Activated CD8-positive, alpha-beta T cell treated with anti-CD3 and anti-CD28 coated beads, Interleukin-2, amount 10 ng/mL, durations not matched to agents 7 days and 5 days (primary cell): Measurements from ENCODE around the gene SPATA4. TPM values are rescaled to one million over a fixed set of nuclear protein-coding genes. Genes with fewer than 3 reads are reported as not detected.

ENCODE experiments used
- ATAC-seq: fragments of 150-1000 bp; cut with Tn5 transposase; one replicate; pipeline ENCODE4 v1.10.0; 2021; ENCODE audit warnings: moderate library complexity
- CTCF ChIA-PET: fragments of 350-600 bp; sonication (Branson Sonifier 250); formaldehyde crosslinking; loops from one replicate; lab custom pipeline; 2021; ENCODE audit warnings: antibody characterized with exemption; lab: Charles Lee
- POLR2A ChIA-PET: fragments of 350-600 bp; sonication (Branson Sonifier 250); formaldehyde crosslinking; loops from one replicate; lab custom pipeline; 2021; ENCODE audit warnings: antibody characterized with exemption; lab: Charles Lee
- DNase-seq: peaks from one replicate; pipeline ENCODE4 v3.0.0-alpha.2; 2020
- H3K27ac Mint-ChIP-seq: one replicate; pipeline ENCODE4 v1.8.0; 2021; ENCODE audit warnings: mild to moderate bottlenecking, mixed read lengths
- H3K27me3 Mint-ChIP-seq: one replicate; pipeline ENCODE4 v1.8.0; 2021; ENCODE audit warnings: low read depth, mixed read lengths
- H3K36me3 Mint-ChIP-seq: one replicate; pipeline ENCODE4 v1.8.0; 2021; ENCODE audit warnings: low read depth, mixed read lengths
- H3K4me1 Mint-ChIP-seq: one replicate; pipeline ENCODE4 v1.8.0; 2021; ENCODE audit warnings: low read depth, mixed read lengths
- H3K4me3 Mint-ChIP-seq: one replicate; pipeline ENCODE4 v1.8.0; 2021; ENCODE audit warnings: mild to moderate bottlenecking, mixed read lengths
- H3K9me3 Mint-ChIP-seq: one replicate; pipeline ENCODE4 v1.8.0; 2022; ENCODE audit warnings: mixed read lengths; ENCODE audit not compliant: insufficient read depth
- total RNA-seq, 2 experiments: library from RNA; stranded (reverse); gene quantifications; one replicate each; pipeline ENCODE4 v1.2.3, GENCODE V29; 2021

SPATA4 gene
- total RNA-seq, 2 experiments from 2014 or later = not detected

DNA sequence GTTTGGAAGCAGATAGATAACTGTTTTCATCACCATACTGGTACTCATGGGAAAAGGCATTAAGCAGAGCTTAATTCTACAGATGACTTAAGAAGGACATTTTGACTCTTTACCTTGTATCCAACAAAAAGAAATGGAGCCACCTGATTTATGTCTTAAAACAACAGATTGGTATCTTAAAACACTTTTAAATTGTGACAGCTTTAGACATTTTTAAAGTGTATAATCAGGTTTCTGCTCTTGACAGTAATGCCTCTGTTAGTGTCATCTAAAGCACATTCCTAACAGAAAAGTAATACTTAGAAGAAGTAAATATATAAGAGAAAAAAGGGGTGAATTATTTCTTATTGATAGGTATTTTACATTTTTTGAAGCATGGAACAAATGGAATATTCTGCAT lies 55.9 kb downstream of the SPATA4 start:
- Mint-ChIP-seq H3K4me3 (no peak overlapping the region), H3K4me1 (no peaks in the 10 kb centered on the region), H3K36me3 (no peaks in the 10 kb centered on the region), H3K27me3 (peaks cover 3% of the 10 kb centered on the region), H3K27ac (no peak overlapping the region), H3K9me3 (no peaks in the 10 kb centered on the region)
- ATAC-seq (no peak), DNase-seq (no peak)
- POLR2A ChIA-PET = no interaction called here
- CTCF ChIA-PET = no interaction called here

DNA sequence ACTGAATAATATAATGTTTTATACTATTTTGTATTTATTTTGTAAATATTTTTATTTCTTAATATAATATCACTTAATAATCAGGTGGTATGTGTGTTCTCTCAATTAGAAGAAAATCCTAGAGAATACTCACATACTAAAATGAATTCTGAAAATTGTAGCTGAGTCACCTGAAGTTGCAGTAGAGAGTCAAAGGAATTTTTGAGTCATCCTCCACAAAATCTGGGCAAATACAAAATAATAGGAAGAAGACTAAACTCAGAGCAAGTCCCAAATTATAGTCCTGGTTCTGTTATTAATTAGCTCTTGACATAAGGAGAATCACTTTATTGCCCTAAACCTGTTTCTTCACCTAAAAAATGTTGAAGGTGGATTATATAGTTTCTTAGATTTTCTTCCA lies 57.8 kb downstream of the SPATA4 start:
- ChIA-PET POLR2A (no interaction called here), CTCF (no interaction called here)
- ATAC-seq = no peak
- Mint-ChIP-seq H3K4me1 (no peaks in the 10 kb centered on the region), H3K4me3 (no peak overlapping the region), H3K36me3 (no peaks in the 10 kb centered on the region), H3K9me3 (no peaks in the 10 kb centered on the region), H3K27ac (no peak overlapping the region), H3K27me3 (peaks cover 5% of the 10 kb centered on the region)
- no peak for DNase-seq

DNA sequence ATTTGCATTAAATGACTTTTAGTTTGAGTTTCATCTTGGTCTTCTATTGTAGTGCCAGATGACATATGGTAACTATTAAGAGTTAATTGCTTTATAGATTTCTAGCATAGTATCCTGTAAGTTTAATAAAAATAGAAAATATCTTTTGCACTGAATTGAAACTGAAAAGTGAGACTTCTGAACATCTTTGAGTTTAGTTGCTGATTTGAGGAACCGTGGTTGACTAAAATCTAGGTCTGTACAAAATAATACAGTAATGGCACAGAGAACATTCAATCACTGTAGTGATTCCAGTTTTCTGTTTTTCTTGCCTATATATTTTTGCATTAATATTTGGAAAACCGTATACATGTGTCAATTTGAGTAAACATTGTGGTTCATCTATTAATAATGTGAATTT lies 60.7 kb downstream of the SPATA4 start:
- DNase-seq (no peak), ATAC-seq (no peak)
- CTCF ChIA-PET = no interaction called here
- H3K27me3 Mint-ChIP-seq = peaks cover 5% of the 10 kb centered on the region
- no peaks in the 10 kb centered on the region for H3K36me3 Mint-ChIP-seq
- POLR2A ChIA-PET = no interaction called here
- no peaks in the 10 kb centered on the region for H3K4me1 Mint-ChIP-seq
- no peak overlapping the region for H3K4me3 Mint-ChIP-seq
- no peaks in the 10 kb centered on the region for H3K9me3 Mint-ChIP-seq
- H3K27ac Mint-ChIP-seq = no peak overlapping the region

Other genes with a start within 250 kb of the SPATA4 start
- gene WDR17, start 129.7 kb downstream of the SPATA4 start, total RNA-seq = under 1 TPM; 0.34 to 0.37 TPM
- gene ASB5, start 73.6 kb upstream of the SPATA4 start, total RNA-seq = not detected
- 100 to 1,000 TPM; 178 to 200 TPM for gene SPCS3, start 124.4 kb upstream of the SPATA4 start, total RNA-seq